C4-2B (cell line): ENCODE results near the gene ALOX5.
"Not testable (repeated sequence)": the region's sequence is repeated elsewhere in the genome, so short reads cannot be mapped to it uniquely, and the experiment has no call there.

Experiments
- ZFX ChIP-seq: fragments of 450-650 bp; IDR thresholded peaks from 2 replicates; pipeline ENCODE4 v1.6.1; 2017
- TF ChIP-seq, protein P1 (sequence below): fragments of 450-650 bp; conservative IDR thresholded peaks from 2 replicates; pipeline ENCODE4 v1.5.1; 2017; ENCODE audit warnings: mild to moderate bottlenecking

DNA sequence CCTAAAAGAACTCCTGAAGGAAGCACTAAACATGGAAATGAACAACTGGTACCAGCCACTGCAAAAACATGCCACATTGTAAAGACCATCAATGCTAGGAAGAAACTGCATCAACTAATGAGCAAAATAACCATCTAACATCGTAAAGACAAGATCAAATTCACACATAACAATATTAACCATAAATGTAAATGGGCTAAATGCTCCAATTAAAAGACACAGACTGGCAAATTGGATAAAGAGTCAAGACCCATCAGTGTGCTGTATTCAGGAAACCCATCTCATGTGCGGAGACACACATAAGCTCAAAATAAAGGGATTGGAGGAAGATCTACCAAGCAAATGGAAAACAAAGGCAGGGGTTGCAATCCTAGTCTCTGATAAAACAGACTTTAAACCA is 15.7 kb downstream of the ALOX5 start:
- TF ChIP-seq, protein P1, sequence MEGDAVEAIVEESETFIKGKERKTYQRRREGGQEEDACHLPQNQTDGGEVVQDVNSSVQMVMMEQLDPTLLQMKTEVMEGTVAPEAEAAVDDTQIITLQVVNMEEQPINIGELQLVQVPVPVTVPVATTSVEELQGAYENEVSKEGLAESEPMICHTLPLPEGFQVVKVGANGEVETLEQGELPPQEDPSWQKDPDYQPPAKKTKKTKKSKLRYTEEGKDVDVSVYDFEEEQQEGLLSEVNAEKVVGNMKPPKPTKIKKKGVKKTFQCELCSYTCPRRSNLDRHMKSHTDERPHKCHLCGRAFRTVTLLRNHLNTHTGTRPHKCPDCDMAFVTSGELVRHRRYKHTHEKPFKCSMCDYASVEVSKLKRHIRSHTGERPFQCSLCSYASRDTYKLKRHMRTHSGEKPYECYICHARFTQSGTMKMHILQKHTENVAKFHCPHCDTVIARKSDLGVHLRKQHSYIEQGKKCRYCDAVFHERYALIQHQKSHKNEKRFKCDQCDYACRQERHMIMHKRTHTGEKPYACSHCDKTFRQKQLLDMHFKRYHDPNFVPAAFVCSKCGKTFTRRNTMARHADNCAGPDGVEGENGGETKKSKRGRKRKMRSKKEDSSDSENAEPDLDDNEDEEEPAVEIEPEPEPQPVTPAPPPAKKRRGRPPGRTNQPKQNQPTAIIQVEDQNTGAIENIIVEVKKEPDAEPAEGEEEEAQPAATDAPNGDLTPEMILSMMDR, result not testable (repeated sequence)
- not testable (repeated sequence) for TF ChIP-seq ZFX
